ENCODE data around the gene TFAP2A. TPM values are rescaled to one million over a fixed set of nuclear protein-coding genes. Genes with fewer than 3 reads are reported as not detected.

The TFAP2A gene
- total RNA-seq, 1 donor from 2014 or later, result 0.59 TPM

DNA sequence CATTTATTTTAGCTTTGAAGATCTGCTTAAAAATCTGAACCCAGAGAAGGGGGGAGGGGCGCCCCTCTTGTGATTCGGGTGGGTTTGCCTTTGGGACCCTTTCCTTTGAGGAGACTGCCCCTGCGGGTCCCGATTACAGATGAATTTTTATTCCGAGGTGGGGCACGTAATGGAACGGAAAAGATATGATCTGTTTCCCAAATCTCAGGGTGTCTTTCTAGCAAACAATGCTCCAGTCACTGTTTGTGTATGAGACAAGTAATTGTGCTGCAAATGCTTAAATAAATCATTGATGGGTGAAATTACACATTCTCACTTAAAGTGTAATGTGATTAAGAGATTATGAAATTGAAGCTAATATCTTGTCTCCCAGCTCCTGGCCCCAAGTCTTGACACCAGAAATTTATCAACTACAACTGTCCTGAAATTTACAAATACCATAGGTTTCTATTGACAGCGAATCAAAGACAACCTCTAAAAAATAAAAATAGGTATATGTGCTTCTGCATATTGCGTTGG, 30.7 kb downstream of the TFAP2A start:
- DNase-seq (ENCODE audit: low read depth), result no peak

DNA sequence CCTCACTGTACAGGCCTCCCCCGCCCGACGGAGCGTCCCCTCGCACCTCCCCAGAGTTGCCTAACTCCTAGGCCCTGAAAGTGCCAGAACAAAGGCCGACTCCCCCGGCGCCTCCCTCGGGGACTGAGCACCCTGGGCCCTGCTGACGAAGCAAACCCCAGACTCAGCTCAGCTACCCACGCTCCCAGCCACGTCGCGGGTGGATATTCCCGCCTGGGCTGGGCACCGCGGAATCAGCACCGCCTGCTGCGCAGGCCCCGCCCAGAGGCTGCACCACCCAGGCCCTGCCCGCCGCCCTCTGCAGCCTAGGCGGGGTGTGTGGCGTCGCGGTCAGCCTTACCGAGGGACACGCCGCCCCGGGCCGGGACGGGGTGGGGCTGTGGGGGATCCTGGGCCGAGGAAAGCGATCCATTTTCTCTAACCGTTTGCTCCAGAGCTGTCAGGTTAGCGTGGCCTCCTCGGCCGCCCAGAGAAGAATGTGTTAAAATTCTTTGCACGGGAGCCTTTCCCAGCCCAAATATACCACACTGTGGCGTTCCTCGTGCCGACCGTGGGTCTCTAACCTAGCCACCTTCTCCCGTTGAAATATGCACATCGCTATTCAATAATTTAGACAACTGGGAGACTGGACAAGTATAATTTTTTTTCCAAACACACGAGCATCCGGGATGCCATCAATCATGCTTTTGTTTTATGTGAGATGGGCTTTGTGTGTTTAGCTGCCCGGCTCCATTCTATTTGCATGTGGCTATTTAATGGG, 31.4 kb downstream of the TFAP2A start:
- DNase-seq (ENCODE audit: low read depth), result peak; percentile 31

DNA sequence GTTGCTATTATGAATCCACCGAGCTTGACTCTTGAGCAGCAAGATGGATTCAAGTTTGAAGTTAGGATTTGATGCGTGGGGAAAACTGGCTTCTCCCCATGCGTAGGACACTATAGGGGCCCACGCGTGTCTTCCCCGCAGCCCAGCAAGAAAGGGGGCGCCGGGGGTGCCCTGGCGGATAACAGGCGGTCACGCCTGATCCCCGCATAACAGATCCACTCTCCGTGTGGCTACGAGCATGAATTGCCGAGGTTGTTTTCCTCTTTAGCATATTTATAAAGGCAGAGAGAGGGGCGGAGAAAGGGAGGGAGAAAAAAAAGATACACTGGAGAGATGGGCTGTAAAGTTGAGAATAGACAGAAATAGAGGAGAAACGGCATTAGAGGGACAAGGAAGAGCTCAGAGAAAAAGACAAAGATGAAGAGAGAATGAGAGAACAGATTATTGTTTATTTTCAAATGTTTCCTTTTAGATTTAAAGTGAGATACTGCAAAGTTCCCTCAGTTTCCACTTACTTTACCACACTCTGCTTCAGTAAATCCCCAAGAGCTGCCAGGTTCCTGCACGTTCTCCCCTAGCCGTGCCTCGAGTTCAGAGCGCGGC, 32.0 kb downstream of the TFAP2A start:
- DNase-seq (ENCODE audit: low read depth), result no peak

GRCh38 chr6:10382322-10382721, 32.6 kb downstream of the TFAP2A start:
- DNase-seq (ENCODE audit: low read depth), result no peak

DNA sequence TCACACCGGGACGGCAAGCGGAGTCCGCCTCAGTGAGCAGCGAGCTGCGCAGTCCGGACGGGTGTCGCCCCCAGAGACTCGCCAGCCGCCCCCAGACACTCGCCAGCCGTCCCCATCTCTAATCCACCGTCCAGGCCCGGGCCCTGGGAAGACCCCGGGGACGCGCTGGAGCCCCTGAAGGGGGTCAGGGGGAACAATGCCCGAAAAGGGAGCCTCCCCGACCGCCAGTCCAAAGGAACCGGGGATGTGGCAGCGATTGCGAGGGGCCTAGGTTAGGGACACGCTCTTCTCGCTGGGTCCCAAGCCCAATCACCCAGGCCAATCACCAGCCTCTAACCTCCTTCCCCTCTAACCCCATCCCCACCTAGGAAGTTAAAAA, 33.1 kb downstream of the TFAP2A start:
- DNase-seq (ENCODE audit: low read depth), result no peak

DNA sequence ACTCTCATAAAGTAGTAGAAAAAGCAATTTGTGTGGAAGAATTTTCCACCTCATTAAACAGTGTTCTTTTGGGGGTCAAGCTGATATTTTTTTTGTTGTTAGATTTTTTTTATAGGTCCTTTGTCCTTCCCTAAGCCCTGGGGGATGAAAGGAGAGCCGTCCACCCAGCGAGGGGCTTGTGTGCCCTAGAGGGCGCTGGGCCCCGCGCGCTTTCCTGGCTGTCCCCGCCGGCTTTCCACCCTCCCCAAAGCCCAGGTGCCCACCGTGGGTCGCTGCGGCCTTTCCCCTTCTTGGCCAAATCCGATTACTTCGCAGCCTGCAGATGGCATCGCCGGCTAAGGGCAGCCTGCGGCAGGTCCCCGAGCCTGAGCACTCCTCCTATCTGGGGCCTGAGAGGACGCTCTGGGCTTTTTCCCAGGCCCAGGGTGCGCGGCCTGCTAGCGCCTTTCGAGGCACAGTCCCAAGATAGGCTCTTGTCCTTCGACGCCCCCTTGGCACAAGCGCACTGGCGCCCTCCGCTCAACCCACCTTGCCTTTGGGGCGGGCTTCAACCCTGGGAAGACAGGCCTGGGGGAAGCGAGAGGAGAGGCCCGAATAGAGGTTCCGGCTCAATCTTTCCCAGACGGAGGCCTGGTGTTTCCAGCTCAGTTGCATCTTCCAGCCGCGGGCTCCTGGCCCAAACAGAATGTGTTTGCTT, 33.6 kb downstream of the TFAP2A start:
- DNase-seq (ENCODE audit: low read depth), result no peak

- peak; percentile 74 for DNase-seq (ENCODE audit: low read depth)
Observed at GRCh38 chr6:10375391-10375969, 39.4 kb downstream of the TFAP2A start.

GRCh38 chr6:10373642-10374359, 41.1 kb downstream of the TFAP2A start:
- peak; percentile 47 for DNase-seq (ENCODE audit: low read depth)

GRCh38 chr6:10369896-10370295, 45.0 kb downstream of the TFAP2A start:
- no peak for DNase-seq (ENCODE audit: low read depth)

DNA sequence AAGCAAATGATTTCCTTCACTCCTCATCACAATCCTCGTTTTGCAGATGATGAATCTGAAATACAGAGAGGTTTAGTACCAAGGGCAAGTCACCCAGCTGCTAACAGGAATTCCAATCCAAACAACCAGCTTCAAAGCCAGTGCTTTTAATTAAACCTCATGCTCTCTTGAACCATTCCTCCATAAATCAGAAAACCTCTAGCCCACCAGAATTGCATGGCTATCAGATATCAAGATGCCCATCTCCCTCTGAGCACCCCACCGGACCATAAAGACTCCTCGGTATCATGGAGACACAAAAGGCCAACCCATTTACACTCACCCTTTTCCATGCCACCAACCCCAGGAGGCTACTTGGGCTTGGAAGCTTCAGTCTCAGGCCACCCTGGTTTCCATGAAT, 46.0 kb downstream of the TFAP2A start:
- DNase-seq (ENCODE audit: low read depth), result no peak

GRCh38 chr6:10363911-10364310, 51.0 kb downstream of the TFAP2A start:
- DNase-seq (ENCODE audit: low read depth), result no peak

GRCh38 chr6:10362300-10362699, 52.6 kb downstream of the TFAP2A start:
- DNase-seq (ENCODE audit: low read depth), result no peak

DNA sequence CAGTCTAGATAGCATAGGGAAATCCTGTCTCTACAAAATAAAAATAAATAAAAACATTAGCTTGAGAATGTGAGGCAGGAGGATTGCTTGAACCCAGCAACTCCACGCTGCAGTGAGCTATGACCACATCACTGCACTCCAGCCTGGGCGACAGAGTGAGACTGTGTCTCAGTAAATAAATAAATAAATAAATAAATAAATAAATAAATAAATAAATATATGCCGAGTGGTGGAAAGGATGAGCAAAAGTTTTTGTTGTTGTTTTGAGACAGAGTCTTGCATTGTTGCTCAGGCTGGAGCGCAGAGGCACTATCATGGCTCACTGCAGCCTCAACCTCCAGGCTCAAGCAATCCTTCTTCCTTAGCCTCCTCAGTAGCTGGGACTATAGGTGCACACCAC, 53.4 kb downstream of the TFAP2A start:
- DNase-seq (ENCODE audit: low read depth), result no peak

DNA sequence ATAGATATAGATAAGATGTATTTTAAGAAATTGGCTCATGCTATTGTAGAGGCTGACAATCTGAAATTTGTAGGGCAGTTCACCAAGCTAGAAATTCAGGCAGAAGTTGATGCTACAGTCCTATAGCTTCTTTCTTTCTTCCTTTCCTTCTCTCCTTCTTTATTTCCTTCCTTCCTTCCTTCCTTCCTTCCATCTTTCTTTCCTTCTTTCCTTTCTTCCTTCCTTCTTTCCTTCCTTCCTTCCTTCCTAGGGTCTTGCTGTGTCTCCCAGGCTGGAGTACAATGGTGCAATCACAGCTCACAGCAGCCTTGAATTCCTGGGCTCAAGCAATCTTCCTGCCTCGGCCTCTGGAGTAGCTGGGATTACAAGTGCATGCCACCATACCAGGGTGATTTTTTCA, 55.3 kb downstream of the TFAP2A start:
- no peak for DNase-seq (ENCODE audit: low read depth)

- DNase-seq (ENCODE audit: low read depth), result no peak
Observed at GRCh38 chr6:10355115-10355702, 59.7 kb downstream of the TFAP2A start.

GRCh38 chr6:10351791-10352190, 63.1 kb downstream of the TFAP2A start:
- no peak for DNase-seq (ENCODE audit: low read depth)

GRCh38 chr6:10350720-10351119, 64.2 kb downstream of the TFAP2A start:
- no peak for DNase-seq (ENCODE audit: low read depth)

DNA sequence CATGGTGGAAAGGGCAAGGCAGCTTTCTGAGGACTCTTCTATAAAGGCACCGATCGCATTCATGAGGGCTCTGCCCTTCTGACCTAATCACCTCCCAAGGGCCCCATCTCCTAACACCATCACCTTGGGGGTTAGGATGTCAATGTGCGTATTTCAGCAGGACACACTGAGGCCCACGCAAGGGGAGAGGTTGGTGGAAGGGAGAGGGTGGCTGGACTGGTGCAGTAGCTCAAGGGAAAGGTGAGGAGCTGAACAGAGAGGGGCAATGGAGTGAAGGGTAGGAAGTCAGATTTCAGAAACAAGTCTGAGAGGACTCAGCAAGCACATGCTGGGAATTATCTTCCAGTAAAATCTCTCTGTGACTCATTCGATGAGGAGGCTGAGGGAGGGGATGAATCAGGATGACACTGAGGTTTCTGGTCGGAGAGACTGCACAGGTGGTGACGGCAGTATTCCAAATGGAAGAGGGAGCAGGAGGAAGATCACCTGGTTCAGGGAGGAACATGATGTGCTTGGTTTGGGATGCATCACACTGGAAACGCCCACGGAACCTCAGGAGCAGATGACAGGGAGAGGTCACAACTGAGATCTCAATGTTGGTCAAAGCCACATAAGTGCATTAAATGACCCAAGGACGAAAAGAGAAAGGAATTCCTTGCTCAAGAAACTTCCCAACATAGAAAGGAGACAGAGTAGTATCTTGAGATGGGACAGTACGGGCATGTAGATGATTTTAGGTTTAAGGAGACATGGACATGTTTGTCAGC, 67.1 kb downstream of the TFAP2A start:
- DNase-seq (ENCODE audit: low read depth), result peak; percentile 49

Data from myocyte (in vitro differentiated cells).